Esophagus muscularis mucosa (tissue), 4 donors: Measurements from ENCODE around the gene MYB. TPM values are rescaled to one million over a fixed set of nuclear protein-coding genes. Genes with fewer than 3 reads are reported as not detected.

Experiments used
- DNase-seq: peaks from one replicate; pipeline ENCODE4 v3.0.0-alpha.2; 2017; ENCODE audit errors: extremely low spot score
- H3K27ac ChIP-seq, 4 donors: fragments of 200-600 bp; sonication (generic); replicated peaks in 1 of 4; 1 replicate in 3 of 4; 2 replicates in 1 of 4; pipeline ENCODE4 v1.5.1; 2016 to 2019; ENCODE audit warnings: mild to moderate bottlenecking in 1 of 4
- H3K27me3 ChIP-seq, 4 donors: fragments of 200-600 bp; sonication (generic); one replicate each; pipeline versions ENCODE4 v1.5.1 to v1.6.0; 2016 to 2019
- H3K36me3 ChIP-seq, 4 donors: fragments of 200-600 bp; sonication (generic); one replicate each; pipeline ENCODE4 v1.5.1; 2016 to 2019
- H3K4me1 ChIP-seq, 4 donors: fragments of 200-600 bp; sonication (generic); one replicate each; pipeline ENCODE4 v1.5.1; 2016 to 2019
- H3K4me3 ChIP-seq, 4 donors: fragments of 200-600 bp; sonication (generic); 1 replicate in 2 of 4; 2 replicates in 2 of 4; pipeline ENCODE4 v1.5.1; 2016 to 2019; ENCODE audit warnings: mild to moderate bottlenecking in 4 of 4, moderate library complexity in 1 of 4
- H3K9me3 ChIP-seq, 4 donors: fragments of 200-600 bp; sonication (generic); 1 replicate in 3 of 4; 2 replicates in 1 of 4; pipeline ENCODE4 v1.5.1; 2016 to 2019
- CTCF ChIP-seq, 3 experiments: fragments of 200-600 bp in 2 of 3; fragments of 450-650 bp in 1 of 3; sonication (generic) in 2 of 3; IDR thresholded peaks; one replicate each; pipeline ENCODE4 v1.5.1; 2017 to 2019; ENCODE audit warnings: antibody characterized with exemption in 3 of 3, mild to moderate bottlenecking in 2 of 3, moderate library complexity in 1 of 3
- EP300 ChIP-seq: sonication (generic); formaldehyde crosslinking; IDR thresholded peaks from one replicate; pipeline ENCODE4 v1.6.1; 2017; ENCODE audit warnings: antibody characterized with exemption
- POLR2A ChIP-seq: fragments of 450-650 bp; IDR thresholded peaks from one replicate; pipeline ENCODE4 v1.6.1; 2017; ENCODE audit warnings: antibody characterized with exemption, moderate library complexity, mild to moderate bottlenecking, low read depth
- POLR2AphosphoS5 ChIP-seq, 2 donors: sonication (generic); formaldehyde crosslinking; IDR thresholded peaks; one replicate each; pipeline ENCODE4 v1.6.1; 2017; ENCODE audit warnings: antibody characterized with exemption in 2 of 2
- WGBS: methylation state at CpG from one replicate; pipeline ENCODE4 v1.1.5; 2018; 5-methylcytosine and 5-hydroxymethylcytosine counted together
- intact Hi-C: fragments of 100-400 bp; cut with DNase I; formaldehyde crosslinking; loops from one replicate; pipeline ENCODE4 v1.15.1; 2023
- total RNA-seq, 4 donors: library from RNA; depleted of rRNA; stranded (reverse); fragments of >200 nt; gene quantifications; one replicate each; pipeline versions ENCODE4 v1.1.0 to v1.2.1, GENCODE V29; 2016

The MYB gene
- total RNA-seq, 4 donors from 2014 or later, result 0.29 to 0.83 (median 0.50) TPM

- intact Hi-C loops, result no loop called here
- no peak for TF ChIP-seq EP300
- TF ChIP-seq POLR2A, result no peak
- no peak for TF ChIP-seq CTCF (IDR thresholded peaks at IDR 0.05)
- no peak for TF ChIP-seq POLR2AphosphoS5 (IDR thresholded peaks at IDR 0.05)
- 85% methylated on average over 13 of the region's 13 CpGs for WGBS
- Histone ChIP-seq H3K27me3 (peaks cover 0 to 30% (median 2%) of the 10 kb centered on the region in 4 donors), H3K4me3 (no peak overlapping the region), H3K27ac (no peak overlapping the region), H3K36me3 (no peaks in the 10 kb centered on the region), H3K9me3 (no peaks in the 10 kb centered on the region), H3K4me1 (no peaks in the 10 kb centered on the region)
- no peak for DNase-seq
Observed at GRCh38 chr6:135192256-135193174, 11.4 kb downstream of the MYB start.

GRCh38 chr6:135193221-135193620 is 12.1 kb downstream of the MYB start:
- Histone ChIP-seq H3K4me1 (no peaks in the 10 kb centered on the region), H3K36me3 (no peaks in the 10 kb centered on the region), H3K9me3 (no peaks in the 10 kb centered on the region), H3K4me3 (no peak overlapping the region), H3K27me3 (peaks cover 0 to 25% (median 2%) of the 10 kb centered on the region in 4 donors), H3K27ac (no peak overlapping the region)
- intact Hi-C loops, result no loop called here
- no peak for TF ChIP-seq POLR2A
- no peak for TF ChIP-seq POLR2AphosphoS5 (IDR thresholded peaks at IDR 0.05)
- TF ChIP-seq CTCF (IDR thresholded peaks at IDR 0.05), result no peak
- TF ChIP-seq EP300, result no peak
- DNase-seq, result no peak
- WGBS, result 90% methylated on average over 1 of the region's 1 CpG

- 95% methylated on average over 2 of the region's 2 CpGs for WGBS
Observed at GRCh38 chr6:135195041-135195440, 13.9 kb downstream of the MYB start.

GRCh38 chr6:135195522-135195921 is 14.4 kb downstream of the MYB start:
- no peak for TF ChIP-seq EP300
- no peak for TF ChIP-seq CTCF (IDR thresholded peaks at IDR 0.05)
- TF ChIP-seq POLR2A, result no peak
- TF ChIP-seq POLR2AphosphoS5 (IDR thresholded peaks at IDR 0.05), result no peak
- no peaks in the 10 kb centered on the region for H3K4me1 ChIP-seq
- H3K4me3 ChIP-seq, result no peak overlapping the region
- no peak overlapping the region for H3K27ac ChIP-seq
- intact Hi-C loops, result no loop called here
- WGBS, result 80% methylated on average over 6 of the region's 6 CpGs
- H3K36me3 ChIP-seq, result no peaks in the 10 kb centered on the region
- H3K27me3 ChIP-seq, result peaks cover 0 to 4% (median 0%) of the 10 kb centered on the region in 4 donors
- H3K9me3 ChIP-seq, result no peaks in the 10 kb centered on the region
- no peak for DNase-seq

More at GRCh38 chr6:135195041-135195440, 13.9 kb downstream of the MYB start:
- TF ChIP-seq CTCF (IDR thresholded peaks at IDR 0.05), result no peak
- TF ChIP-seq POLR2A, result no peak
- TF ChIP-seq POLR2AphosphoS5 (IDR thresholded peaks at IDR 0.05), result no peak
- TF ChIP-seq EP300, result no peak
- DNase-seq, result no peak
- Histone ChIP-seq H3K4me3 (no peak overlapping the region), H3K27me3 (peaks cover 0 to 6% (median 0%) of the 10 kb centered on the region in 4 donors), H3K27ac (no peak overlapping the region), H3K9me3 (no peaks in the 10 kb centered on the region), H3K36me3 (no peaks in the 10 kb centered on the region), H3K4me1 (no peaks in the 10 kb centered on the region)
- intact Hi-C loops, result no loop called here
